ENCODE measurements around the gene ITGB2. TPM values are rescaled to one million over a fixed set of nuclear protein-coding genes. Genes with fewer than 3 reads are reported as not detected.

Gene ITGB2
- total RNA-seq, 6 experiments from 2014 or later: 12.9 to 61.8 (median 36.6) TPM

- ATAC-seq: peak; percentile 32 to 45 (median 40)
- no peaks in the 10 kb centered on the region for H3K9me3 ChIP-seq
- H3K4me3 ChIP-seq: no peak overlapping the region
- H3K4me1 ChIP-seq: peaks cover 0 to 7% (median 2%) of the 10 kb centered on the region in 4 donors
- TF ChIP-seq POLR2A (IDR thresholded peaks at IDR 0.05) (no peak), CTCF (IDR thresholded peaks at IDR 0.05) (peak in 1 of 4 donors; percentile 6)
- DNase-seq: peak in 2 of 3 donors; percentile 36 to 46
- intact Hi-C loops (cut with DNase I): loop anchor here in 1 of 2 donors (5.0 kb wide), 1 partner anchor 38 kb away; no protein-coding TSS in a partner anchor
- no peak overlapping the region for H3K27ac ChIP-seq
- H3K36me3 ChIP-seq: no peaks in the 10 kb centered on the region
- WGBS (ENCODE audit: insufficient coverage, low coverage, low lambda C conversion rate, missing lambda C conversion rate): 29% methylated on average over 11 of the region's 15 CpGs
- no peaks in the 10 kb centered on the region for H3K27me3 ChIP-seq
Measured at GRCh38 chr21:44893948-44894656, 26.6 kb downstream of the ITGB2 start.

- WGBS (ENCODE audit: insufficient coverage, low coverage, low lambda C conversion rate, missing lambda C conversion rate): no CpG with 5 or more reads among the region's 7 CpGs
- intact Hi-C loops (cut with DNase I): loop anchor here in 1 of 2 donors (5.0 kb wide), 1 partner anchor 39 kb away; no protein-coding TSS in a partner anchor
- Histone ChIP-seq H3K27me3 (no peaks in the 10 kb centered on the region), H3K4me1 (peaks cover 0 to 7% (median 2%) of the 10 kb centered on the region in 4 donors), H3K36me3 (no peaks in the 10 kb centered on the region), H3K27ac (no peak overlapping the region), H3K9me3 (no peaks in the 10 kb centered on the region), H3K4me3 (no peak overlapping the region)
- DNase-seq (peak in 1 of 3 donors; percentile 21), ATAC-seq (no peak)
- TF ChIP-seq POLR2A (IDR thresholded peaks at IDR 0.05): no peak
Measured at GRCh38 chr21:44893278-44893556, 27.5 kb downstream of the ITGB2 start.

DNA sequence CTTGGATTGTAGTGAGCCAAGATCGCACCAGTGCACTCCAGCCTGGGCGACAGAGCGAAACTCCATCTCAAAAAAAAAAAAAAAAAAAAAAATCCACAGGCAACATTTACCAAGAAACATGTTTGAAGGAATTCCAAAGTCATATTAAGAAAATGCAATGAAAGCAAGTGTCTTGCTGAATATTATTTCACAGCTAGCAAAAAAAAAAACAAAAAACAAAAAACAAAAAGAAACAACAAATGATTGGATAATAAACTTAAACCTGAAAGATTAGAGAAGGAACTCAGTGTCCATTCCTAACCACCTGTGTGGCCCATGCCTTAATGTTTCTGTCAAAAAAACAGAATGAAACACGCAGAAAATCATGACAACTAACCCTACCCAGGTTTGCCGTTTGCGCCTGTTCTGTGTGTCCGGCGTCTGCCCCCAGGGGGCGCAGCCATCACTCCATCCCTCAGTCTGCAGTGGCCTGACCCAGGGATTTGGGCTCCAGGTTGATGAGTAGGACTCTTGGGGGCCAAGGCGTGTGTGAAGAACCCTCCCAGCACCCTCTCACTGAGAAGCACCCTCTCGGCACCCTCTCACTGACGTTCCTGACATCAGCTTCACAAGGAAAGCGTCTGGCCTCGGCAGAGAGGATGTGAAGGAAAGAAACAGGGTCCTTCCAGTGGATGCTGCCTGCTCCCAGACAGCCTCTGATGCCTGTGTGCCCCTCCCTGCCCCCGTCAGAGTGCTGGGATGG, 28.0 kb downstream of the ITGB2 start:
- Histone ChIP-seq H3K4me3 (no peak overlapping the region), H3K36me3 (no peaks in the 10 kb centered on the region), H3K27ac (no peak overlapping the region), H3K9me3 (no peaks in the 10 kb centered on the region), H3K4me1 (peaks cover 0 to 7% (median 3%) of the 10 kb centered on the region in 4 donors), H3K27me3 (no peaks in the 10 kb centered on the region)
- 38% methylated on average over 9 of the region's 15 CpGs for WGBS (ENCODE audit: insufficient coverage, low coverage, low lambda C conversion rate, missing lambda C conversion rate)
- peak; percentile 64 to 76 (median 76) for ATAC-seq
- TF ChIP-seq CTCF (IDR thresholded peaks at IDR 0.05): peak; percentile 81 to 92 (median 84)
- no peak for TF ChIP-seq POLR2A (IDR thresholded peaks at IDR 0.05)
- intact Hi-C loops (cut with DNase I): loop anchor here in 1 of 2 donors (5.0 kb wide), 1 partner anchor 40 kb away; no protein-coding TSS in a partner anchor
- peak; percentile 72 to 73 (median 72) for DNase-seq

DNA sequence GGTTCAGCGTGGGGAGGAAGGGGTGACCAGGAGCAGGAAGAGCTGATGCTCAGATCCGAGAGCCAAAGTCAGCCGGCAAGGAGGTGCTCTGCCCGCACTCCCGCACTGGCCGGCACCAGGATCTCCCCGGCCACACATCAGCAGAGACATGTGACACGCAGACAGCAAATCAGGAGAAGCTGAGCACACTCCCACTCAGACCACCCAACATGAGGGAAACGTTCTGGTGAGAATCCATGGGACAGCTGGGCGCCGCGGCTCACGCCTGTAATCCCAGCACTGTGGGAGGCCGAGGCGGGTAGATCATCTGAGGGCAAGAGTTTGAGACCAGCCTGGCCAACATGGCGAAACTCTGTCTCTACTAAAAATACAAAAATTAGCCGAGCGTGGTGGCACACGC, 28.6 kb downstream of the ITGB2 start:
- Histone ChIP-seq H3K27ac (no peak overlapping the region), H3K9me3 (no peaks in the 10 kb centered on the region), H3K36me3 (no peaks in the 10 kb centered on the region), H3K4me1 (peaks cover 0 to 10% (median 4%) of the 10 kb centered on the region in 4 donors), H3K27me3 (no peaks in the 10 kb centered on the region), H3K4me3 (no peak overlapping the region)
- ATAC-seq (no peak), DNase-seq (no peak)
- TF ChIP-seq POLR2A (IDR thresholded peaks at IDR 0.05) (no peak), CTCF (IDR thresholded peaks at IDR 0.05) (no peak)
- WGBS (ENCODE audit: insufficient coverage, low coverage, low lambda C conversion rate, missing lambda C conversion rate): 54% methylated on average over 7 of the region's 19 CpGs
- intact Hi-C loops (cut with DNase I): loop anchor here in 1 of 2 donors (5.0 kb wide), 1 partner anchor 40 kb away; no protein-coding TSS in a partner anchor

GRCh38 chr21:44891631-44892031, 29.1 kb downstream of the ITGB2 start:
- H3K9me3 ChIP-seq: no peaks in the 10 kb centered on the region
- no peaks in the 10 kb centered on the region for H3K27me3 ChIP-seq
- TF ChIP-seq POLR2A (IDR thresholded peaks at IDR 0.05) (no peak), CTCF (IDR thresholded peaks at IDR 0.05) (no peak)
- DNase-seq (peak in 2 of 3 donors; percentile 24 to 58), ATAC-seq (no peak)
- no peaks in the 10 kb centered on the region for H3K36me3 ChIP-seq
- H3K4me1 ChIP-seq: peaks cover 0 to 14% (median 4%) of the 10 kb centered on the region in 4 donors
- intact Hi-C loops (cut with DNase I): loop anchor here in 1 of 2 donors (5.0 kb wide), 1 partner anchor 41 kb away; no protein-coding TSS in a partner anchor
- no peak overlapping the region for H3K4me3 ChIP-seq
- no peak overlapping the region for H3K27ac ChIP-seq
- no CpG with 5 or more reads among the region's 15 CpGs for WGBS (ENCODE audit: insufficient coverage, low coverage, low lambda C conversion rate, missing lambda C conversion rate)
